Stromal cell of bone marrow (primary cell): ENCODE measurements around the gene MSI2.

Experiments
- DNase-seq: peaks from one replicate; pipeline ENCODE4 v3.0.0-alpha.2; 2012; ENCODE audit warnings: low read depth

Gene MSI2

DNA sequence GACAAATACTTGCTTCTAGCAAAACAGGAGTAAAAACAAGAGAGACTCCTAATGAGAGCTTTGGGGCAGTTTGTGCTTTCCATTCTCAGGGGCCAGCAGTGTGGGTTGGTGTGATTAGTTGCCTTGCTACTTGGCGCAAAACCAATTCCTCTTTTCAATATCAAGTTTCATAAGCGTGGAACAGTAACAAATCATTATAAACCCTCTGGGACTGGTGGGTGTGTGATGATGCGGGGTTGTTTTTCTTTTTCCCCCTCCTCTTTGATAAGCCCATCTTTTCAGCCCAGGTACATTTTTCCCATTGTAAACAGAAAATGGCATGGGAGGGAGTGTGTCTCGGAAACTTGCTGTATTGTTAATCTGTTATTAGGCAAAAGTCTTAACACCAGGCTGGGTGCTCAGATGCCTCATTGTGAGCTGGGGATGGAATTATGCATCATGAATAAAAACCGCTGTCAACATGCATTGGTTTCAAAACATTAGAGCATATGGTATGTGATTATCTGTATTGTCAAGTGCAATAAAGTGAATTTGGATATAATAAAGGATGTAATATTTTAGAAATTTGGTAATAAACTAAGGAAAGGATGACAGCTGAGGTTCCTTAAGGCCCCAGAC lies 322.4 kb downstream of the MSI2 start:
- DNase-seq: no peak

- DNase-seq: no peak
Measured at GRCh38 chr17:57579245-57579644, 322.9 kb downstream of the MSI2 start.

DNA sequence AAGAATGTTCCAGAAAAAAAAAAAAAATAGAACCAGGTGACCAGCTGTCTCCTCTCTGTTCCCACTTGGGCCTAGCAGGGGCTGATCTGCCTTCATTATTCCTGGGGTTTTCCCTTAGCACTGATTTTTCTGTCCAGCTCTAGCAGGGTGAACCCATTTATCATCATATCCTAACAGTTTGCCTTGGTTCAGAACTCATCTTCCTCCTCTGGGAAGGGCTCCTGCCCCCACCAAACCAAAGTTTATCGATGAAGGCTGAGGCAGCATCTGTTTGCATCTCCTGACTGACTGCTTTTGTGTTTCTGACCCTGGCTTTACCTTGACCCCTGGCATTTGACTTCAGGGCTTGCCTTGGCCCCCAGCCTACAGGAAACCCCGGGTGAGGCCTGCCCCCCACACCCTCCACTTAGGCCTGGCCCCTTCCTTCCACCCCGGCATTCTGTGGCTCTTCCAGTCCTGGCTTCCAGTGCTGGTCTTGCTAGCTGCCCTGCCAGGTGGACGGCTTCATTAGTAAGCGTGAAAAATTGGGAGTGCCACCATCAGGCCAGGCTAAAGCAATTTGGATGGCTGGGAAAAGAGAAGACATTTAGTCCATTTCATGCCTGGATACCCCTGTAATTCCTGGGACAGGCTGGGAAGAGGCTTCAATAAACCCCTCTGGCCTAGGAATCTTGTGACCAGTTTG lies 323.9 kb downstream of the MSI2 start:
- no peak for DNase-seq

GRCh38 chr17:57582881-57583756 lies 326.8 kb downstream of the MSI2 start:
- DNase-seq: no peak

DNA sequence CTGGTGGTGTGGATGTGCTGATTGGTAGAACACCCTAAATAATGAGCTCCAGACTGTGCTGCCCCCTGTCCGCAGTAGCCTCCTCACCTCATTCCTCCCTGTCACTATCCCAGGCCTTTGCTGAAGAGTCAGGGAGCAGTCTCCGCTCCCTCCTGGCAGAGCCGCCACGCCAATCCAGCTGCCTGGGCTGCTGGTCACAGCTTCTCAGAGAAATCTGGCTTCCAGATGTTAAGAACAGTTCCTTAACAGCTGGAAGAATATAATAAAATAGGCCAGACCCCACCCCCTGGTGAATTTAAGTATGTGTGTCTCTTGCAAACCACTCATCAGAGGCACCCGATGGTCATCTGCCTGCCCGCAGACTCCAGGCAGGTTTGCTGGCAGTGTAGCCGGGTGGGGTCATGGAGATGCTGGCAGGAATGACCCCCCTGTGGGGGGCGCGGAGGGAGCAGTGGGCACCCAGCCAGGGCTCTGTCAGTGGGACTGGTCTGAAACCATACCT lies 327.8 kb downstream of the MSI2 start:
- DNase-seq: no peak

GRCh38 chr17:57585341-57586195 lies 329.2 kb downstream of the MSI2 start:
- no peak for DNase-seq

DNA sequence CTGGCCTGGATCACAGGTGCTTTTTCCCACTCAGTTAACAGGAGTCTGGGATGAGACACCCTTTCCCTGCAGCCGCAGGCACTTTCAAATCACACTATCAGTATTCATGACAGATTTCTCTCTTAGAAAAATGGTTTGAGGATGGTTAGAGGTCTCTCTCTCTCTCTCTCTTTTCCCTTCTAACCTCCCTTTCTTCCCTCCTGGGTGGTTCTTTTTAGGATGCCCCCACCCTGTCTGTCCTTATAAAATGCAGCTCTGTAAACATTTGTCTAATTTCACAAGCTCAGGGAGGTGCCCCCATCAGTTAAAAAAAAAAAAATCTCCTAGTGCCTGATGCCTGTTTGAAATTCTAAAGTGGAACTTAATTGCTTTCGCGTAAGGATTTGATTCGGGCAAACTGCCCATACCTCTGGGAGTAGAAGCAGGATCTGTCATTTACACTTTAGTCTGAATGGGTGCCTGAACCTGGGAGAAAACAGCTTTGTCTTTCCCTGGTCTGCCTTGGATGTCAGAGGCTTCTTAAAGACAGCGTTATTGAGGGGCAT lies 329.9 kb downstream of the MSI2 start:
- DNase-seq: no peak

DNA sequence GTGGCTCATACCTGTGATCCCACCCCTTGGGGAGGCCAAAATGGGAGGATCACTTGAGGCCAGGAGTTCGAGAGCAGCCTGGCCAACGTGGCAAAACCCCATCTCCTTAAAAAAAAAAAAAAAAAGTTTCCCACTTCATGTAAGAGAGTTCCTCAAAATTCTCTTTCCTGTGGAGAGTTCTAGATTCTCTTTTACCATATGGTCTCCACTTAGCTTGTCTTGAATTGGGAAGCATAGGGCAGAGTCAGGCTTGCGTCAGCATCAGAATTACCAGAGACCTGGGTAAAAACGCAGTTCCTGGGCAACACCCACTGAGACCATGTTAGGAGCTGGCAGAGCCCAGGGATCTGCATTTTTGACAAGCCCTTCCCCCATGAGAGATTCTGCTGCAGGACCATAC lies 330.4 kb downstream of the MSI2 start:
- DNase-seq: no peak

GRCh38 chr17:57587193-57587969 lies 331.1 kb downstream of the MSI2 start:
- DNase-seq: no peak

DNA sequence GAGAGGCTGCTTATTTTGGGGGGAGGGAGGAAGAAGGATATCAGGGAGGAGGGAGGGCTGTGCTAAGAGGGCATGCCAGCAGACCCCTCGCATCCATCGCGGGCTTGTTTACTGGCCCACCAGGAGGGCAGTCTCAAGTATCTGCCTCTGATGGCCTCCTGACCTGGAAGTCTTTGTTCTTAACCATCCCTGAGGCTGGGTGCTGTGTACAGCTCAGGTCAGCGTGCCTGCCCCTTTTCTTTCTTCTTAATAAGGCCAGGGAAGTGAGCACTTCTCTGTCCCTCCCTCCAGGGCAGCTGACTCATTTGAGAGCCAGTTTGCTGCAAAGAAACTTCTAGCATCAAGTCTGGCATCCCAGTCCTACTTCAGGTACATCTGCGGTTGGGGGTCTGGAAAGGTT lies 331.8 kb downstream of the MSI2 start:
- DNase-seq: no peak

DNA sequence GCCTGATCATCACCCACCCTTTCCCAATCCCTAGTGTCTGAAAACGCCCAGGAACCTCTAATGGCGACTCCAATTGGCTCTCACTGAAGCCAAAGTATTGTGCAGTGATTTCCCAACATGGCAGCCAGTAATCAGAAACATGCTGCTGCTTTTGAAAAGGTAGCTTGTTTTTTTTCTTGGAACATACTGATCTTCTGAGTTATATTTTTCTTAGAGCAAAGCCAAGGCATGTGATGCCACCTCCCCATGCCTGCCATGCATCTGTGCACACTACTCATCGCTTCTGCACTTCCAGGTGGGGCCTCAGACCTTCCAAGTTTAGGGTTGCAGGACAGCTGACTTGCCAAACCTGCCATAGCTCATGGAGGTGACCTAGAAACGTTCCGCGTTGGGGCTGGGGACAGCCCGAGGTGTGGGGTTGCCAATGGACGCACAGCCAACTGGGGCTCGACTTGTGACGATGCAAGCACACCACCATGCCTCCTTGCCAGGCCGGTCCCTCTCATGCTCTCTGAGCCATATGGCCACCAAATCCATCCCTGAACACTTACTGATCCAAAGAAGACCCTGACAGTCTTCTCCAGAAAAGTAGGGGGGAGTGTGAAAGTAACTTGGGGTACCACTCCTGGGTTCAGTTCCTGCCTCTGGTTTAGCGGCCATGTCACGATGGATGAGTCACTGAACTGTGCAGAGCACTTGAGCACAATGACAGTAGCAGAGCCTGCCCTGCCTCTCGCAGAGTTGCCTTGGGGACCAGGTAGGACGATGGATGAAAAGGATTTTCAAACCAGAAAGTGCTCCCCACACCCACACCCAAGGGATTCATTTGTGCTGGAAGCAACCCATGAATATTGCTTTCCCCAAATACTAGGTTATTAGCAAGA lies 333.1 kb downstream of the MSI2 start:
- no peak for DNase-seq

GRCh38 chr17:57593739-57594462 lies 337.6 kb downstream of the MSI2 start:
- DNase-seq: no peak

DNA sequence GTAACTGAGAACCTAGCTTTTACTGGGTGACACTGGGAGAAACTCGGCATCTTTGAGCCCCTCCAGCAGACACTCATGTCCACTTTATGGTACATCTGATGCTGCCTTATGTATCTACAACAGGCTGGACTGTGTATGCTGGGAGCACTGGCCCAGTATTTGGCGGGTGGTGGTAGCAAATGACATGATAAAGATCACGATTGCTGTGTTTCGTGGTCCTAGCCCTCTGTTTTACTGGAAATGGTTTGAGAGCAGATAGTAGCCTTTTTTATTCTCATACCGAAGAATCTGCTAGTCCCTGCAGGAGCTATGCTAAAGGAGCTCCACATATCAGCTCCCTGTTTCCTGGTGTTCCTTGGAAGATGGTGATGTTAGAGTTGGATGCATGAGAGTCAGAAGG lies 338.4 kb downstream of the MSI2 start:
- no peak for DNase-seq

DNA sequence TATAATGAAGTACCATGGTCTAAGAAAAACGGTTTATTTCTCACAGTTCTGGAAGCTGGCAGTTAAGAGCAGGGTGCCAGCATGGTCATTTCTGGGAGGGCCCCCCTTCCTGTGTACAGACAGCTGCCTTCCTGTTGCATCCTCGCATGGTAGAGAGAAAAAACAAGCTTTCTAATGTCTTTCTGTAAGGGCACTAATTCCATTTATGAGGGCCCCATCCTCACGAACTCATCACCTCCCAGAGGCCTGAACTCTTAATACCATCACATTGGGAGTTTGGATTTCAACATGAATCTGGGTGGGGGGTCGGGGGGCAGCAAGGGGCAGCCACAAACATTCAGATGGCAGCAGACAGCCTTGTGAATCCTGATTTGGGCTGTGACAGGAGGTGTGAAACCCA lies 339.1 kb downstream of the MSI2 start:
- DNase-seq: no peak

DNA sequence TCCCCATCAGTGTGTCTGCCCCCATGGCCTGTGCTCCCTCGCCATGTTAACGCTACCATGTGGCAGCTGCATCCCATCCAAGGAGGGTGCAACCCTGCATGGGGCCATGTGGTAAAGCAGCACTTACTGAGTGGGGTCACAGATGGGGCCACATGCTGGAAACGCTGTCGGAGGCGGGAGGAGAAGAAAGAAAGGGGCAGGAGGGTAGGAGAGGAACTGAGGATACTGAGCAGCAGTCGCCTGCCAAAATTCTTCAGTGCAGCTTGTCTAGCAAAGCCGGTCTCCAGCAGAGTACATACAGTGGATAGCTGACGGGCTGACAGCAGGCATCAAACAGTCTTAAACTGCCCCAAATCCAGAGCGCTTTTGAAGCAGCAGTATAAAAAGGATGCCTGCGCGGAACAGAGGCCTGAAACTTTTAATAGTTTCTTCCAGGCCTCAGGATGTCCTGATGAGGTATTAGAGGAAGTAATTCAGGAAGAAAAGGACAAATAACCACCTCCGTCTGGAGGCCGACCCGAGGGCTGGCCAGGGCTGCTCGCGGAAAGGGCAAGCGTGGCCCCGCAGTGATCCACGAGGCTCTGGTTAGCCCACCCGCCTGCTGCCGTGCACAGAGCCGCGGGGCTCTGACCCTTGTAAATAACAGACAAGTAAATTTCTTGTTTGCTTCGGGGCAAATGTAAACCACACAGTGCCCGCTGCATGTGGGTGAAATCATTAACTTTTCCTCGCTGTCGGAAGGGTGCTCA lies 339.8 kb downstream of the MSI2 start:
- no peak for DNase-seq

- no peak for DNase-seq
Measured at GRCh38 chr17:57597101-57597500, 340.8 kb downstream of the MSI2 start.

DNA sequence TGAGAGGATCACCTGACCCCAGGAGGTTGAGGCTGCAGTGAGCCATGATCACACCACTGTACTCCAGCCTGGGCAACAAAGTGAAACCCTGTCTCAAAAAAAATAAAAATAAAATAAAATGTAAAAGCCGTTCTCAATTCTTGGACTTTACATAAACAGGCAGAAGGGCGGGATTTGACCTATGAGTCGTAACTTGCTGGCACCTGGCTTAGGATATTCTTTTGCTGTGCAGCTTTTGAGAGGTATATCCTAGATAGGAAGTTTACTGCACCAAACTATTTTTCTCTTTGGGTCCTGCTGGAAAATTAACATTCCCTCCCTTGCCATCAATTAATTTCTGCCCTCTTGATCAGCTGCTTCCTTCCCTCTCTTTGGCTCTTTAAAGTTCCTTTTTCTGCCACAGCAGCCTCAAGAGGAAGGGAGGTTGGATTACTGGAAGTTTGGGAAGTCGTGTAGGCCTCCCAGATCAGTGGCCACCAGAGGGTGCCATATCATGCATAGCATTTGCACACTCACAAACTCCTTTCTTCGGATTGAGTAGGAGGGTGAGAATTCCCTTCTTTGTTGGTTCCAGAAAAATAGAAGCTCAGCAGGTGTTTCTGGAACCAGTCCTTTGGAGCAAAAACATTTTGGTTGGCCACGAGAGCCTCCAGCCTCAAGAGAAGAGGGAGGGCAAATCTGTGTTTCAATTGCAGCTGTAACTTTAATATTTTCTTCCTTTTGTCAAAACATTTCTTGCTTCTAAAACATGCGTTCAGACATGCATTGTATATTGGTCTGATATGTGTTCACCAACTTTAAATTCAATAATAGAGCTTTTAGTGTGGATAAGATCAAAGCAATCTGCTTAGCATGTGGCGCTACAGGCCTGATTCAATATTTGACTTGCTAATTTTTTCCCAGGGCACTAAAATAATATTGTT lies 341.5 kb downstream of the MSI2 start:
- DNase-seq: peak; percentile 62
